BE2C (cell line): ENCODE measurements around the gene ARPC4.

Experiments
- DNase-seq: peaks from one replicate; pipeline ENCODE4 v3.0.0-alpha.2; 2020
- H3K27me3 ChIP-seq: fragments of 250-450 bp; sonication (Bioruptor Pico); 2 replicates; pipeline ENCODE4 v1.5.1; 2020; ENCODE audit warnings: mild to moderate bottlenecking
- H3K36me3 ChIP-seq: fragments of 250-450 bp; sonication (Bioruptor Pico); 2 replicates; pipeline ENCODE4 v1.5.1; 2020; ENCODE audit warnings: mild to moderate bottlenecking
- H3K4me1 ChIP-seq: fragments of 250-450 bp; sonication (Bioruptor Pico); 2 replicates; pipeline ENCODE4 v1.5.1; 2020
- H3K4me3 ChIP-seq: 2 replicates; pipeline ENCODE4 v1.5.1; 2011; ENCODE audit warnings: low read depth, low read length
- H3K9me3 ChIP-seq: fragments of 250-450 bp; sonication (Bioruptor Pico); 2 replicates; pipeline ENCODE4 v1.5.1; 2020
- CTCF ChIP-seq: IDR thresholded peaks from 2 replicates; pipeline ENCODE4 v1.5.1; 2012; ENCODE audit warnings: mild to moderate bottlenecking, low read depth, low read length

ARPC4 gene

DNA sequence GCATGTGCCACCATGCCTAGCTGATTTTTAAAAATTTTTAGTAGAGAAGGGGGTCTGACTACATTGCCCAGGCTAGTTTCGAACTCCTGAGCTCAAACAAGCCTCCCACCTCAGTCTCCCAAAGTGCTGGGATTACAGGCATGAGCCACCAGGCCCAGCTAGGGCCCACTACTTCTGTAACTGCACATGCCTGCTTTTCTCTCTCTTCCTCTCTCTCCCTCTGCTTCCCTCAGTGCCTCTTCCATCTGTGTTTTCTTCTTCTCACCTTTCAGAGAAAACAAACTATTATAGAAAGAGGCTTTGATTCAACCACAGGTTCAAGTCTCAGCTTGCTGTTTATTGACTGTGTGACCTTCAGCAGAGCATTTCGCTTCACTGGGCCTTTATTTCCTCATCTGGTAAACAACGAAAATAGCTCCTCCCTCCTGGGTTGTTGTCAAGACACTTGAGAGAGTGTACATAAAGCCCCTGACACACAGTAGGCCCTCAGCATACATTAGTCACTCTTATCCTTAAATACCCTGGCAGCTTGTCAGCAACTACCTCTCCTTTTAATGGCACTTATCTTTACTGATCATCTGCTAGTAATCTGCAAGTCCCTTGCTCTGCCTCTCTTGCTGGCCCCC is 10.8 kb upstream of the ARPC4 start:
- no peak for DNase-seq
- Histone ChIP-seq H3K9me3 (no peaks in the 10 kb centered on the region), H3K36me3 (no peaks in the 10 kb centered on the region), H3K4me3 (no peak overlapping the region), H3K4me1 (peaks cover 3% of the 10 kb centered on the region; the same call in 1 of the 2 replicates), H3K27me3 (no peaks in the 10 kb centered on the region)
- TF ChIP-seq CTCF, result no peak

DNA sequence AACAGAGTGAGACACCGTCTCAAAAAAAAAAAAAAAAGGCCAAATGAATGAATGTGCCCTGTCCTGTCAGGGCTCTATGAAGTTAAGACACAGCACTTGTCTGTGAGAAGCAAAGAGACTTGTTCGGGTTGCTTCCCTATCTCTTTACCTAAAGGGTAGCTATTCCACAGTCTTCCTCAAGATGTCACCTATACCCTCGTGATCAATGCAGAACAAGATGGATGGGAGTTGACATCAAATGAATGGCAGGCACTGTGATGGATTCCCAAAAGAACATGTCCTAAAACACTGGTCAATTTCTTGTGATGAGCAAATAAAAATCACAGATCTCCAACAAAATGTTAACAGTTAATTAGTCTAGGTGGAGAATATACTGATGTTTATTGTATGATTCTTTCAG is 10.1 kb upstream of the ARPC4 start:
- H3K9me3 ChIP-seq, result no peaks in the 10 kb centered on the region
- H3K4me3 ChIP-seq, result no peak overlapping the region
- H3K4me1 ChIP-seq, result peaks cover 3% of the 10 kb centered on the region; the same call in 1 of the 2 replicates
- no peaks in the 10 kb centered on the region for H3K36me3 ChIP-seq
- H3K27me3 ChIP-seq, result no peaks in the 10 kb centered on the region
- TF ChIP-seq CTCF, result peak; percentile 35
- DNase-seq, result no peak

- no peaks in the 10 kb centered on the region for H3K9me3 ChIP-seq
- H3K27me3 ChIP-seq, result no peaks in the 10 kb centered on the region
- peaks cover 3% of the 10 kb centered on the region; the same call in 1 of the 2 replicates for H3K4me1 ChIP-seq
- no peaks in the 10 kb centered on the region for H3K36me3 ChIP-seq
- TF ChIP-seq CTCF, result no peak
- H3K4me3 ChIP-seq, result no peak overlapping the region
- DNase-seq, result no peak
Observed at GRCh38 chr3:9783954-9784353, 8.9 kb upstream of the ARPC4 start.

- H3K9me3 ChIP-seq, result no peaks in the 10 kb centered on the region
- no peak for DNase-seq
- no peaks in the 10 kb centered on the region for H3K36me3 ChIP-seq
- no peaks in the 10 kb centered on the region for H3K27me3 ChIP-seq
- no peak overlapping the region for H3K4me3 ChIP-seq
- peaks cover 3% of the 10 kb centered on the region; the same call in 1 of the 2 replicates for H3K4me1 ChIP-seq
- no peak for TF ChIP-seq CTCF
Observed at GRCh38 chr3:9784965-9785364, 7.9 kb upstream of the ARPC4 start.

- DNase-seq, result peak; percentile 44
- peaks cover 3% of the 10 kb centered on the region; the same call in 1 of the 2 replicates for H3K4me1 ChIP-seq
- H3K4me3 ChIP-seq, result no peak overlapping the region
- no peaks in the 10 kb centered on the region for H3K9me3 ChIP-seq
- TF ChIP-seq CTCF, result no peak
- H3K36me3 ChIP-seq, result no peaks in the 10 kb centered on the region
- H3K27me3 ChIP-seq, result no peaks in the 10 kb centered on the region
Observed at GRCh38 chr3:9785602-9786001, 7.3 kb upstream of the ARPC4 start.

DNA sequence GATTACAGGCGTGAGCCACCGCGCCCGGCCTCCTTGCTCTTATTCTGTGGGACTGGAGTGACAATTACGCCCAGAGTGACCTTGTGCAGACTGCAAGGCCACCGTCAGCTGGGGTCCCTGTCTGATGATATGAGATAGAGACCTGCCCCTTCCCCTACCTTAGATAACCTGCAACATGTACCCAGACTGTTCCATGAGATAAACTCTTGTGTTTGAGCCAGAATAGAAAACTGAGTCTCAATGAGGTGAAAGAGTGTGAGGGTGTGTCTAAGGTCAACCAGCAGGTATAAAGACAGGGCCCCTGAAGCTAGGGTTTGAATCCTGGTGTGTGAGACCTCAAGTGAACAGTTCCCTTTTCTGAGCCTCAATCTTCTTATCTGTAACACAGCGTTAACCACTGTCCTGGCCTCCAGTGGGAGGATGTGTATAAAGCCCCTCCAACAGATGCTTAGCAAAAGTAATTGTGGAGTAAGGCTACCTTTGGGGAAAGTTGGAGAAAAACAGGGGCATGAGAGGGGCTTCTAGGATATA is 6.6 kb upstream of the ARPC4 start:
- H3K4me1 ChIP-seq, result peaks cover 3% of the 10 kb centered on the region; the same call in 1 of the 2 replicates
- no peaks in the 10 kb centered on the region for H3K9me3 ChIP-seq
- no peak for DNase-seq
- no peak for TF ChIP-seq CTCF
- no peak overlapping the region for H3K4me3 ChIP-seq
- no peaks in the 10 kb centered on the region for H3K27me3 ChIP-seq
- H3K36me3 ChIP-seq, result no peaks in the 10 kb centered on the region
